ENCODE data around the gene PAXIP1.

Gene PAXIP1

DNA sequence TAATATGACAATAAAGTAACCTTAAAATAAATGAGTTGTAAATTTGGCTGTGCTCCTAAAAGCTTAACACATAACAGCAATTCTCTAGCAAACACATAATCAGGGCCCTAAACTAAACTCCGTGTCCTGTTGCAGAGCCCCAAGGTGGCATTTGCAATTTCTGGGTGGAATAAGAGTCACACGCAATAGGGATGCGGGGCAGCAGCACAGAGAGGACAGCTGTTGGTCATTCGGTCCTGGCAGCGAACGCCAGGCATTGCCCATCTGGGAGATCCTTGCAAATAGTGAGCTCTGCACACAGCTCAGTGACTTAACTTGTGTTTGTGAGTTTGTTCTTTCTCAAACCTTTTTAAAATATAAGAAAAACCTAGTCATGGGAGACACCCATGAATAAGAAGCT, 25.7 kb downstream of the PAXIP1 start:
- no peak for DNase-seq (ENCODE audit: extremely low spot score)
- POLR2A ChIA-PET = interaction anchor here (1.5 kb wide), 1 partner anchor 50 kb away, joined by 4 read pairs; no protein-coding TSS in a partner anchor
- CTCF ChIA-PET = interaction anchor here (1.9 kb wide), 1 partner anchor 24 kb away, joined by 5 read pairs; no protein-coding TSS in a partner anchor
- no peak for TF ChIP-seq FOXA1 (IDR thresholded peaks at IDR 0.05)
- TF ChIP-seq FOXM1 (IDR thresholded peaks at IDR 0.05; ENCODE audit: borderline replicate concordance) = no peak
- no peak for TF ChIP-seq BHLHE40 (IDR thresholded peaks at IDR 0.05; ENCODE audit: borderline replicate concordance)
- no peak for TF ChIP-seq SP1 (IDR thresholded peaks at IDR 0.05)
- TF ChIP-seq, protein P1, sequence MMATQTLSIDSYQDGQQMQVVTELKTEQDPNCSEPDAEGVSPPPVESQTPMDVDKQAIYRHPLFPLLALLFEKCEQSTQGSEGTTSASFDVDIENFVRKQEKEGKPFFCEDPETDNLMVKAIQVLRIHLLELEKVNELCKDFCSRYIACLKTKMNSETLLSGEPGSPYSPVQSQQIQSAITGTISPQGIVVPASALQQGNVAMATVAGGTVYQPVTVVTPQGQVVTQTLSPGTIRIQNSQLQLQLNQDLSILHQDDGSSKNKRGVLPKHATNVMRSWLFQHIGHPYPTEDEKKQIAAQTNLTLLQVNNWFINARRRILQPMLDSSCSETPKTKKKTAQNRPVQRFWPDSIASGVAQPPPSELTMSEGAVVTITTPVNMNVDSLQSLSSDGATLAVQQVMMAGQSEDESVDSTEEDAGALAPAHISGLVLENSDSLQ (IDR thresholded peaks at IDR 0.05) = no peak
- no peak for TF ChIP-seq L3MBTL2 (conservative IDR thresholded peaks at IDR 0.05)
- no peak for TF ChIP-seq CTBP1 (IDR thresholded peaks at IDR 0.05; ENCODE audit: borderline replicate concordance)
- no peak for TF ChIP-seq FOXK2 (IDR thresholded peaks at IDR 0.05)
- no peak for TF ChIP-seq ZNF384 (IDR thresholded peaks at IDR 0.05)

DNA sequence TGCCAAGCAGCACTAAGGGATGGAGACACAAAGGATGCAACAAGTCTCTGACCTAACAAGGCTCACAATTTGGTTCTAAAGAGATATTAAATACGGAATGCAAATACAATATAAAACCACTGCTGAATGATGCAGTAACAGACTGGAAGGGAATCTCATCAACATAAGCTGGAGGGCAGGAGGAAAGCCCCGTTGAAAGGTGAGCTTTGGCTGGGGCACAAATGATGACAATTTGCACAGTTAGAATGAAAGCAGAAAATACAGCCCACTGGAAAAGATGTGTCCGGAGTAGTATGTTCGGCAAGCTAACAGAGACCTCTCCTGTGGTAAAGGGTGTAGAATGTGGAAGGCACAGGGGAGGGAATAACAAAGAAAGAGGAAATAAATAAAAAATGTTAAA, 26.1 kb downstream of the PAXIP1 start:
- CTCF ChIA-PET = interaction anchor here (0.7 to 1.9 kb wide), 2 partner anchors 8 to 24 kb away, joined by 5 to 6 read pairs; no protein-coding TSS in a partner anchor
- POLR2A ChIA-PET = interaction anchor here (1.5 kb wide), 1 partner anchor 49 kb away, joined by 4 read pairs; no protein-coding TSS in a partner anchor
- DNase-seq (ENCODE audit: extremely low spot score) = no peak
- TF ChIP-seq FOXM1 (IDR thresholded peaks at IDR 0.05; ENCODE audit: borderline replicate concordance) = no peak
- TF ChIP-seq ZNF384 (IDR thresholded peaks at IDR 0.05) = no peak
- TF ChIP-seq TARDBP (IDR thresholded peaks at IDR 0.05) = no peak
- no peak for TF ChIP-seq FOXA1 (IDR thresholded peaks at IDR 0.05)
- TF ChIP-seq ARNT (IDR thresholded peaks at IDR 0.05) = no peak

DNA sequence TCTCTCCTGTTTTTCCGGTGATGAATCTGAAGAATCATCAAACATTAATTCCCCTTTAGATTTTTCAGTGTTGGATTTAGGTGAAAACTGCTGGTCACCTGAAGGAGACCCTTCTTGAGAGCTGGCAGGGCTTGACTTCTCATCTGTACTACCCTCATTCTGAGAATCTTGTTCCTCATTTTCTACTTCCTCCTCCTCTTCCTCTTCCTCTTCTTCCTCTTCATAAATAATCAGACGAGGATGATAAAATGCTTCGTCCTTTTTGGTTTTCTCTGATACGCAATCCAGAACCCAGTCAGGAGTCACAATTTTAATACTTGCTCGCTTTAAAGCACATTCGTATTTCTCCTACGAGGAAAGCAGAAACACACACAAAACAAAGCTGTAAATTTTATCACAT, 26.9 kb downstream of the PAXIP1 start:
- no peak for DNase-seq (ENCODE audit: extremely low spot score)
- no peak for TF ChIP-seq CTBP1 (IDR thresholded peaks at IDR 0.05; ENCODE audit: borderline replicate concordance)
- TF ChIP-seq ARNT (IDR thresholded peaks at IDR 0.05) = no peak
- TF ChIP-seq TARDBP (IDR thresholded peaks at IDR 0.05) = no peak
- no peak for TF ChIP-seq SP1 (IDR thresholded peaks at IDR 0.05)
- no peak for TF ChIP-seq NFRKB (IDR thresholded peaks at IDR 0.05)
- TF ChIP-seq ELF4 (IDR thresholded peaks at IDR 0.05) = no peak
- TF ChIP-seq FOXA1 (IDR thresholded peaks at IDR 0.05) = no peak
- TF ChIP-seq ZNF384 (IDR thresholded peaks at IDR 0.05) = no peak
- TF ChIP-seq FOXK2 (IDR thresholded peaks at IDR 0.05) = no peak
- no peak for TF ChIP-seq SUZ12 (IDR thresholded peaks at IDR 0.05)
- ChIA-PET CTCF (interaction anchor here (0.6 to 1.9 kb wide), 3 partner anchors 9 to 899 kb away, joined by 3 to 6 read pairs (median 5); no protein-coding TSS in a partner anchor), POLR2A (interaction anchor here (0.7 kb wide), 1 partner anchor 8 kb away, joined by 3 read pairs; no protein-coding TSS in a partner anchor)

DNA sequence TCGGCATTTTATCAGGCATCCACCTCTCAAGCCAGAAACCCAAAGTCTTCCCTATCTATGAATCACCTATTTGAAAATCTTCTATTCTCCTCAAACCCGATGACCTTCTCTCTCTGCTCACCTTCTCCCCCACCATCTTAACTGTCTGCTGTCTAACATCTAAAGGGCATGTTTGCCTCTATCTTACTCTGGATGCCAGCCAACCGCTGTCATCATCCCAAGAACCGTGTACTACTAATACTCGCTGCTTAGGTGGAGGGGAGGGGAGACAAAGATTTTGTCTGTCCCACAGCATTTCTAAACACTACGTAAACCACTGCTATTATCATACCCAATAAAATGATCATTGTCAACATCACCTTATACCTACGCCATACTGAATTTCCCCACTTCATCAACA, 29.5 kb downstream of the PAXIP1 start:
- DNase-seq (ENCODE audit: extremely low spot score) = no peak
- ChIA-PET POLR2A (no interaction called here), CTCF (no interaction called here)
- TF ChIP-seq ZNF384 (IDR thresholded peaks at IDR 0.05) (no peak), FOXM1 (IDR thresholded peaks at IDR 0.05; ENCODE audit: borderline replicate concordance) (no peak), NFRKB (IDR thresholded peaks at IDR 0.05) (no peak), FOXA1 (IDR thresholded peaks at IDR 0.05) (no peak), L3MBTL2 (conservative IDR thresholded peaks at IDR 0.05) (no peak), SP1 (IDR thresholded peaks at IDR 0.05) (no peak), ARNT (IDR thresholded peaks at IDR 0.05) (no peak)

DNA sequence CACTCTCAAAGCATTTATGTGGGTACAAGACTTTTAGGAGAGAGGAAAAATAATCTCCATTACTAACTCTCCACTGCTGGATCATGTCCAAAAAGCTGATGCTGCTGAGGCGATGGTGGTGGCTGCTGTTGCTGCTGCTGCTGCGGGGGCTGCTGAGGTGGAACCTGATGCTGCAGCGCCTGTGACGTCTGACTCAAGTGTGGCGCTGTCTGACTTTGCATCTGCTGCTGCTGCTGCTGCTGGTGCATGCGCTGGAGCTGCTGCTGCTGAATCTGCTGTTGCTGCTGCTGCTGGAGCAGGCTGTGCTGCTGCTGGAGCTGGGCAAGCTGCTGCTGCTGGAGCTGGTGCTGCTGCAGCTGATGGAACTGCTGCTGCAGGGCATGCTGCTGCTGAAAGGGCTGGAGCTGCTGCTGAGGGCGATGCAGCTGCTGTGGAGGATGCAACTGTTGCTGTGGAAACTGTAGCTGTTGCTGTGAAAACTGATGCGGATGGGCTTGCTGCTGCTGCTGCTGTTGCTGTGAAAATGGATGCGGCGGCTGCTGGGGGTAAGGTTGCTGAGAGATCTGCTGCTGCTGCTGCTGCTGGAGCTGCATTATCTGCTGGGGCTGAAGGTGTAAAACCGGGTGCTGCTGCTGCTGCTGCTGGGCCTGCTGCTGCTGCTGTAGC, 34.5 kb downstream of the PAXIP1 start:
- no peak for TF ChIP-seq BHLHE40 (IDR thresholded peaks at IDR 0.05; ENCODE audit: borderline replicate concordance)
- no peak for TF ChIP-seq ZNF384 (IDR thresholded peaks at IDR 0.05)
- no peak for TF ChIP-seq LEF1 (IDR thresholded peaks at IDR 0.05; ENCODE audit: borderline replicate concordance)
- no peak for TF ChIP-seq CTBP1 (IDR thresholded peaks at IDR 0.05; ENCODE audit: borderline replicate concordance)
- TF ChIP-seq SP1 (IDR thresholded peaks at IDR 0.05) = no peak
- no peak for TF ChIP-seq SUZ12 (IDR thresholded peaks at IDR 0.05)
- no peak for TF ChIP-seq TARDBP (IDR thresholded peaks at IDR 0.05)
- no peak for TF ChIP-seq L3MBTL2 (conservative IDR thresholded peaks at IDR 0.05)
- TF ChIP-seq, protein P1 (IDR thresholded peaks at IDR 0.05) = no peak
- TF ChIP-seq FOXA1 (IDR thresholded peaks at IDR 0.05) = no peak
- no peak for TF ChIP-seq FOXK2 (IDR thresholded peaks at IDR 0.05)
- no peak for TF ChIP-seq ARNT (IDR thresholded peaks at IDR 0.05)
- TF ChIP-seq HDGF (IDR thresholded peaks at IDR 0.05; ENCODE audit: borderline replicate concordance) = no peak
- no peak for TF ChIP-seq FOXM1 (IDR thresholded peaks at IDR 0.05; ENCODE audit: borderline replicate concordance)
- TF ChIP-seq ELF4 (IDR thresholded peaks at IDR 0.05) = no peak
- ChIA-PET CTCF (no interaction called here), POLR2A (interaction anchor here (1.1 kb wide), 1 partner anchor 8 kb away, joined by 3 read pairs; no protein-coding TSS in a partner anchor)
- DNase-seq (ENCODE audit: extremely low spot score) = no peak

DNA sequence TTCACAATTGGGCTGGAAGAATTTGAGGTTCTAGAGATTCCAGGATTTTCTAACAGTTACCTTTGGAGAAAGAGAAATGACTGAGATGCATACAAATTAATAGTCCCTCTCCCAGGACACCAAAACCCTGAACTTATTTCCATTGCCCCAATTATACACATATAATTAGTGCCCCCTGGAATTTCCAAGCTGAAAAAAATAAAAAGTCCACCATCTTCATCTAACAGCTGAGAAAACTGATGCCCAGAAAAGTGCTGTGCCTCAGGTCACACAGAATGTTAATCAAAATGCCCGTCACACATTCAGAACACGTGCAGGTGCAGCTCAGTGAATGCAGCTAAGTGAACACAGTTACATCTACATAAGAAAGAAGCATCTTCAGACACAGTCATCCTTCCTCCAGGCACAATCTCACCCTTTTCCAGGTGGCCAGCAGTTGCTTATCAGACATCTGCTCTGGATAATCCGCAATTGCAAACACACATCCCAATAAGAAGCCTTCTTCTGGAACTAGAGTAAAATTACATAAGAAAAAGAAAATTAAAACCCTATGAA, 35.4 kb downstream of the PAXIP1 start:
- no peak for DNase-seq (ENCODE audit: extremely low spot score)
- TF ChIP-seq CTBP1 (IDR thresholded peaks at IDR 0.05; ENCODE audit: borderline replicate concordance) = no peak
- no peak for TF ChIP-seq FOXK2 (IDR thresholded peaks at IDR 0.05)
- no peak for TF ChIP-seq SP1 (IDR thresholded peaks at IDR 0.05)
- no peak for TF ChIP-seq BHLHE40 (IDR thresholded peaks at IDR 0.05; ENCODE audit: borderline replicate concordance)
- TF ChIP-seq ZNF384 (IDR thresholded peaks at IDR 0.05) = no peak
- no peak for TF ChIP-seq TARDBP (IDR thresholded peaks at IDR 0.05)
- TF ChIP-seq FOXA1 (IDR thresholded peaks at IDR 0.05) = no peak
- no peak for TF ChIP-seq ELF4 (IDR thresholded peaks at IDR 0.05)
- TF ChIP-seq, protein P1 (IDR thresholded peaks at IDR 0.05) = no peak
- no peak for TF ChIP-seq NFRKB (IDR thresholded peaks at IDR 0.05)
- no peak for TF ChIP-seq FOXM1 (IDR thresholded peaks at IDR 0.05; ENCODE audit: borderline replicate concordance)
- no peak for TF ChIP-seq LEF1 (IDR thresholded peaks at IDR 0.05; ENCODE audit: borderline replicate concordance)
- TF ChIP-seq HDGF (IDR thresholded peaks at IDR 0.05; ENCODE audit: borderline replicate concordance) = no peak
- TF ChIP-seq SUZ12 (IDR thresholded peaks at IDR 0.05) = no peak
- TF ChIP-seq ARNT (IDR thresholded peaks at IDR 0.05) = no peak
- TF ChIP-seq L3MBTL2 (conservative IDR thresholded peaks at IDR 0.05) = no peak
- POLR2A ChIA-PET = no interaction called here
- CTCF ChIA-PET = no interaction called here
